Measurements from ENCODE around the gene IL16.

The IL16 gene

DNA sequence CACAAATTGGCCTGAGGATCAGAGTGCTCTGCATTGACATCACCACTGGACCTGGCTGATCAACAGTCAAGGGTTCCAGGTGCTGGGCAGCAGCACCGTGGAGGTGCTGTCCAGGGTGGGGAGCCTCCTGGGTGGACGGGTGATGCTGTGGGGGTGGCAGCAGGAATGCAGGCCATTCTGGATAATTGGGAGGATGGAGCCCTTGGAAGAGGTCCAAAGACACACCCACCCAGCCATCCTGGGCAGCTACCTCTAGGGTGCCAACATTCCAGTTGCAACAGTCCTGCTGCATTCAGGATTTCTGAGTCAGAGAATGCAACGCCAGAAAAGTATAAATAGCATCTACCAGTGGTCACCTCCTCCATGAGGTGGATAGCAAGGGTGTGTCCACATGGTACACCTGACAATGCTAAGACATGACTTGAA, 100.5 kb downstream of the IL16 start:
- DNase-seq, result no peak

GRCh38 chr15:81297603-81298575, 101.2 kb downstream of the IL16 start:
- no peak for DNase-seq

DNA sequence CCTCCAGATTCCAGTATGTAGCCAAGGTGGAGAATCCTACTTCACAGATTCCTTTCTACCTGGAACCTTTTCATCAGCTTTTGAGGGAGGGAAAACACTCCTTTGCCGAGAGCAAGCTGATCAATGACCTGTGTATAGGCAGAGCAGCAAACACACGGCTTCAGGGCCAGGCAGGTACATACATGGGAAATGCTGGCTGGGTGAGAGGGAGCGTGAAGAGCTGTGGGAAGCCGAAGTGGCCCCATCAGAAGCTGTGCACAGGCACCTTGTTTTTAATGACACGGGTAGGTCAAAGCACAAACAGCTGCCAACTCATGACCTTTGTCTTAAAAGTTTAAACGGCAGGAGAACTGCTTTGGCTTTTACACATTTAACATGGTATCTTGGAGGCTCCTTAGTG, 101.9 kb downstream of the IL16 start:
- no peak for DNase-seq

GRCh38 chr15:81299156-81299555, 102.5 kb downstream of the IL16 start:
- DNase-seq, result no peak

DNA sequence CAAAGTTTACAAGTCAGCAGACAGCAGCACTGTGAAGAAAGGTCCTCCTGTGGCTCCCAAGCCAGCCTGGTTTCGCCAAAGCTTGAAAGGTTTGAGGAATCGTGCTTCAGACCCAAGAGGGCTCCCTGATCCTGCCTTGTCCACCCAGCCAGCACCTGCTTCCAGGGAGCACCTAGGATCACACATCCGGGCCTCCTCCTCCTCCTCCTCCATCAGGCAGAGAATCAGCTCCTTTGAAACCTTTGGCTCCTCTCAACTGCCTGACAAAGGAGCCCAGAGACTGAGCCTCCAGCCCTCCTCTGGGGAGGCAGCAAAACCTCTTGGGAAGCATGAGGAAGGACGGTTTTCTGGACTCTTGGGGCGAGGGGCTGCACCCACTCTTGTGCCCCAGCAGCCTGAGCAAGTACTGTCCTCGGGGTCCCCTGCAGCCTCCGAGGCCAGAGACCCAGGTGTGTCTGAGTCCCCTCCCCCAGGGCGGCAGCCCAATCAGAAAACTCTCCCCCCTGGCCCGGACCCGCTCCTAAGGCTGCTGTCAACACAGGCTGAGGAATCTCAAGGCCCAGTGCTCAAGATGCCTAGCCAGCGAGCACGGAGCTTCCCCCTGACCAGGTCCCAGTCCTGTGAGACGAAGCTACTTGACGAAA, 103.1 kb downstream of the IL16 start:
- DNase-seq, result no peak

- DNase-seq, result no peak
Observed at GRCh38 chr15:81301385-81301784, 104.7 kb downstream of the IL16 start.

DNA sequence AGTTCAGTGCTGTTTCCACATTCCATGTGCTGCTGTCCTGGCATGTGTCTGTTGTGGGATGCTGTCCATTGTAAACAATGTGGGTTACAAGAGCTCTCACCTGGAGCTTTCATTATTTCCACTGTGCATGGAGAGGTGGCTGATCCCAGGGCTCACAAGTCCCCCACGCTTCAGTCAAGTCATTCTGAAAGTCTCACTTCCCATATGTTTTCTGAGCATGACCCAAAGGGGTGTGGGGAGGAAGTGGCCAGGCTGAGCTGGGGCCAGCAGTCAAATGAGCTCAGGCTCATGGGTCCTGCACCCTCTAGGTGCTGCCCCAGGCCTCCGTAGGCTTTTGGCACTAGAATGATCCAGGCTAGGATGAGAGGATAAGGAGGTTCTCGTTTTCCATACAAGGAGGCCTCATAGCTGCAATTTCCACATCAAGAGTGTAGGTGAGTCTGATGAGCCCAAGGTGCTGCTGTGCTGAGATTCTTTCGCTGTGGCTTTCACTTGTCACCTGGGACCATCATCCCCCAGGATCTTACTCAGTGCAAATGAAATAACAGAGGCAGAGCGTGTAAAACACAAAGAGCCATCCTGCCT, 105.2 kb downstream of the IL16 start:
- DNase-seq, result no peak

DNA sequence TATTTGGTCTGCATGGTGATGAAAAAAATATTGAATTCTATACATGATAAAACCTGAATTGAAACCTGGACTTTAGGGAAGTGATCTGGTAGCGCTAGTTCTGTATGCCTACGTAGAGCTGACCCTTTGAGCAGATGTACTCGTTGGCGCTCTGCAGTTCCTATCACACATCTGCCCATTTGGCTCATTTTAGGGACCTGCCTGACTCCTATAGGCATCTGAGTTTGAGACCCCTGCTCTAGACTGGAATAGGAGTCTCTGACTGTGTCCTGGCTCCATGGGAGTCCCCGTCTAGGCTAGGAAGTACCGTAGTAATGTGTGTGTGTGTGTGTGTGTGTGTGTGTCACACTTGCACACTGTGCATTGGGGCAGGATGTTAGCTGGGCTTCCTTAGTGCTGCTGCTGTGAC, 106.0 kb downstream of the IL16 start:
- no peak for DNase-seq

DNA sequence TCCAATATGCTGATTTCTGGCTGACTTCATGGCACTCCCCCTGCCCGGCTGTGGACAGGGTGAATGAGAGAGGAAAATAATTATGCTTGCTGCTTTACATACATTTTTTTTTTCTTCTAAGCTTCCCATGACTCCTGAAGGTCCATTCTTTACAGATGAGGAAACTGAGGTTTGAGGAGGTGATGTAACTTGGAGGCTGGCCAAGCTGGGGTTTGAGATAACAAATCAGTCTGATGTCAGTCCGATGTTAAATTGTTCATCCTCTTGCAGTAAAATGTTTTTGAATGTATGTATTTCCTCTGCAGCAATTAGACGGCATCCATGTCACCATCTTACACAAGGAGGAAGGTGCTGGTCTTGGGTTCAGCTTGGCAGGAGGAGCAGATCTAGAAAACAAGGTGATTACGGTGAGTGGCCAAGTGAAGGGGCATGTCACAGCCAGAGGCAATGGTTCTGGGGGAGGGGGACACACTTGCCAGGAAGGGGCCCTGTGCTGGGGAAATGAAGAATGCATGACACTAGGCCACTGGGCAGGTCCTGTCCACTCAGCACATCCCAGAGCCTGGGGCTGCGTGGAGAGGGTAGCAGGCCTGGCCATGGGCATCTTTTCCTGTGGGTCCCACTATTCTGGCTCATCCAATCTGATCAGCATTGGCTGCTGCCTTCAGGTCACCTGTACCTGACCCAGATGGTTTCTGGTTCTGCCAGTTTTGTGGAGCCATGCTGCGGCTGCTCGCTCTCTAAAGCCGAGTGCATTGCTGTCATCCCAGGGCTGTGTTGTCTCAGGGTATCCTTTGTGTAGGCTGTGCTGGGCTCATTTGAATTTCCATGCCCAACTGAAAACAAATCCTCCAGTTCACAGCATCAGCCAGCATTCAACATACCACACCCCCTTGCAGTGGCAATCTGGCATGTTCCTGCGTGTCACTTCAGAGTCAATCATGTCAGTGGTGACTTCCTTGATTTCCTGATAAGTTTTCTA, 106.9 kb downstream of the IL16 start:
- no peak for DNase-seq

GRCh38 chr15:81304226-81304625, 107.5 kb downstream of the IL16 start:
- no peak for DNase-seq

- no peak for DNase-seq
Observed at GRCh38 chr15:81308260-81308659, 111.6 kb downstream of the IL16 start.

- DNase-seq, result no peak
Observed at GRCh38 chr15:81309647-81310450, 113.2 kb downstream of the IL16 start.

GRCh38 chr15:81310480-81310879, 113.8 kb downstream of the IL16 start:
- no peak for DNase-seq

GRCh38 chr15:81311752-81312464, 115.2 kb downstream of the IL16 start:
- DNase-seq, result no peak

GRCh38 chr15:81312790-81313543, 116.3 kb downstream of the IL16 start:
- no peak for DNase-seq

- DNase-seq, result no peak
Observed at GRCh38 chr15:81313686-81314085, 117.0 kb downstream of the IL16 start.

- DNase-seq, result no peak
Observed at GRCh38 chr15:81314378-81314777, 117.7 kb downstream of the IL16 start.

GRCh38 chr15:81315452-81316175, 118.9 kb downstream of the IL16 start:
- no peak for DNase-seq

DNA sequence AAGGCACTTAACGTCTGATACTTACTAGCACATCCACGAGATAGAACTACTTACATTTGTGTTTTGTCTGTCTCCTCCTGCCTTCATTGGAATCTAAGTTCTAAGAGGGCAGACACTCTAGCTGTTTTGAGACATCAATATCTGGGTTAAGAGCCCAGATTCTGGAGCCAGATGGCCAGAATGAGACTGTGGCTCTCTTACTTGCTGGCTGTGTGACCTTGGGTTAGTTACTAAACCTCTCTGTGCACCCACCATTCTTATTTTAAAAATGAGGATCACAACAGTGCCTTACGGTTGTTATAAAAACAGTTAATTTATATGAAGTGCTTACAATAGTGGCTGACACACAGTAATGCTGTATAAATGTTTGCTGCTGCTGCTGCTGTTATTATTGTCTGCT, 119.6 kb downstream of the IL16 start:
- no peak for DNase-seq

DNA sequence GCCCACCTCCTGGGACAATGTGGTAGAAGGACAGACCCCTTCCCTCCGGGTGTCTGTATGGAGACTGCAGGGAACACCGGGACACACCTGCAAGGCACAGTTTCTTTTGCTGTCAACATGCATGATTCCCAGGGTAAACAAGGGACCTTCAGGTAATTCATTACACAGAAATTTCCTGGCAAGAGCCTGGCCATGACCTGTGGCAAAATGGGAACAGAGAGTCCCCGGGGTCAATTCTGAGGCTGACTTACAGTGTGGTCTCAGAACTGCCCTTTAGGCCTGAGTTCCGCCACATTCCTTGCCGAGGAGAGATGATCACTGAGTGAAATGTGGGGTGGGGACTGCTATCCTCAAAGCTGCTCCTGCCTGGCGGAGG, 121.0 kb downstream of the IL16 start:
- no peak for DNase-seq
